GM06990 (cell line): ENCODE results near the gene MYEF2.

Source experiments
- DNase-seq: peaks from one replicate; pipeline ENCODE4 v3.0.0-alpha.2; 2011; ENCODE audit not compliant: insufficient read length; ENCODE audit errors: extremely low read depth
- H3K27me3 ChIP-seq: replicated peaks from 2 replicates; pipeline ENCODE4 v1.6.0; 2011; ENCODE audit warnings: low read length; ENCODE audit not compliant: control insufficient read depth, insufficient read depth
- H3K36me3 ChIP-seq: 2 replicates; pipeline ENCODE4 v1.5.1; 2011; ENCODE audit warnings: low read length; ENCODE audit not compliant: control insufficient read depth, insufficient read depth
- H3K4me3 ChIP-seq: replicated peaks from 2 replicates; pipeline ENCODE4 v1.5.1; 2011; ENCODE audit warnings: low read depth, mild to moderate bottlenecking, control low read depth, low read length
- CTCF ChIP-seq: IDR thresholded peaks from 2 replicates; pipeline ENCODE4 v1.5.1; 2011; ENCODE audit warnings: low read length, control low read depth, mild to moderate bottlenecking, inconsistent platforms; ENCODE audit not compliant: insufficient read depth, poor library complexity, severe bottlenecking

MYEF2 gene

GRCh38 chr15:48087844-48088243, 90.3 kb downstream of the MYEF2 start:
- TF ChIP-seq CTCF, result no peak
- no peak for DNase-seq
- H3K4me3 ChIP-seq, result no peak overlapping the region
- no peaks in the 10 kb centered on the region for H3K27me3 ChIP-seq
- no peaks in the 10 kb centered on the region for H3K36me3 ChIP-seq

GRCh38 chr15:48086576-48086975, 91.5 kb downstream of the MYEF2 start:
- H3K27me3 ChIP-seq, result no peaks in the 10 kb centered on the region; the same call in 1 of the 2 replicates
- no peak for DNase-seq
- no peak for TF ChIP-seq CTCF

GRCh38 chr15:48086133-48086532, 92.0 kb downstream of the MYEF2 start:
- no peak for TF ChIP-seq CTCF
- DNase-seq, result no peak
- no peak overlapping the region for H3K4me3 ChIP-seq

More at GRCh38 chr15:48086576-48086975, 91.5 kb downstream of the MYEF2 start:
- H3K4me3 ChIP-seq, result no peak overlapping the region
- no peaks in the 10 kb centered on the region for H3K36me3 ChIP-seq

GRCh38 chr15:48085591-48085930, 92.5 kb downstream of the MYEF2 start:
- no peaks in the 10 kb centered on the region; the same call in 1 of the 2 replicates for H3K27me3 ChIP-seq
- no peaks in the 10 kb centered on the region for H3K36me3 ChIP-seq
- H3K4me3 ChIP-seq, result no peak overlapping the region
- no peak for DNase-seq
- TF ChIP-seq CTCF, result no peak

More at GRCh38 chr15:48086133-48086532, 92.0 kb downstream of the MYEF2 start:
- H3K27me3 ChIP-seq, result no peaks in the 10 kb centered on the region; the same call in 1 of the 2 replicates
- H3K36me3 ChIP-seq, result no peaks in the 10 kb centered on the region

GRCh38 chr15:48084759-48085590, 93.1 kb downstream of the MYEF2 start:
- H3K36me3 ChIP-seq, result no peaks in the 10 kb centered on the region
- no peaks in the 10 kb centered on the region; the same call in 1 of the 2 replicates for H3K27me3 ChIP-seq
- no peak for DNase-seq
- TF ChIP-seq CTCF, result peak; percentile 56
- H3K4me3 ChIP-seq, result no peak overlapping the region
